DMS53 treated with DMSO at 0.1 percent for 48 hours (cell line): Measurements from ENCODE around the gene PHYKPL.

Experiments
- DNase-seq: peaks from one replicate; lab custom pipeline; 2025; ENCODE audit not compliant: unreplicated experiment; lab: John Stamatoyannopoulos, UW

The PHYKPL gene

DNA sequence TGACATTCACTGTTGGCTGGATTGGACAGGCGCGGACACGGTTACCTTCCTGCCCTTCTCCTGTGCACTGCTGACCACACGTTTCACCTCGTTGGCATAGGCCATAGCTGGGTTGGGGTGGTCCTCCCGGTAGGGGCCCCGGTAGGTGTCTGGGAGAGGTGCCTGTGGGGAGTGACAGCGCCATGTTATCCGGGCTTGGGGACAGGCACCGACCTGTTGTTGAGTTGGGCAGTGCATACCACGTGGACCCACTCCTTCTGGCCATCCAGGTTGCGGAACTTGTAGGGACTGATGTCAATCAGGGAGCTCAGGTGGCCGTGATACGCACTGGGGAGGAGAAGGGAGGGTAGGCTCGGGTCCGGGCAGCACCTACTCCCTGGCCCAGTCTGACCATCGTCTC lies 8.2 kb downstream of the PHYKPL start:
- DNase-seq, result no peak

DNA sequence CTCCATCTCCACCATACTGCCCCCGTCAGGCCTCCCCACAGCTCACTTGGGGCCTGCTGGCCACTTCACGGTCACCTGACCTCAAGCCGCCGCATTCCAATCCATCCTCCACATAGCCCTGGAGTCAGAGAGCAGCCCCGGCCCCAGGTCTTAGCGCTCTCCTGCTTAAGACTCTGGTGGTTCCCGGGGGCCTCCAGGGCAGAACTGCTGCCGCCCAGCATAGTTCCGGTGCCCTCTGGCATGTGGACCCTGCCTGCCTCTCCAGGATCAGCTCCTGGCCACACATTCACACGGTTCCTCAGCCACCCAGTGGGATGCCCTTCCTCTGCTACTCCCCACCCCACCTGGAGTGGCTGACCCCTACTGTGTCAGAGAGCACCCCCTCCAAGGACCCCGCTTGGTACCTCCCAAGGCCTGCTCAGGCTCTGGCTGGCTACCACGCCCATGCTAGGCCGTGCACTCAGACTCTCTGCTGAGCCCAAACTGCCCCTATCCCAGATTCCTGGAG lies 8.7 kb downstream of the PHYKPL start:
- DNase-seq, result no peak

DNA sequence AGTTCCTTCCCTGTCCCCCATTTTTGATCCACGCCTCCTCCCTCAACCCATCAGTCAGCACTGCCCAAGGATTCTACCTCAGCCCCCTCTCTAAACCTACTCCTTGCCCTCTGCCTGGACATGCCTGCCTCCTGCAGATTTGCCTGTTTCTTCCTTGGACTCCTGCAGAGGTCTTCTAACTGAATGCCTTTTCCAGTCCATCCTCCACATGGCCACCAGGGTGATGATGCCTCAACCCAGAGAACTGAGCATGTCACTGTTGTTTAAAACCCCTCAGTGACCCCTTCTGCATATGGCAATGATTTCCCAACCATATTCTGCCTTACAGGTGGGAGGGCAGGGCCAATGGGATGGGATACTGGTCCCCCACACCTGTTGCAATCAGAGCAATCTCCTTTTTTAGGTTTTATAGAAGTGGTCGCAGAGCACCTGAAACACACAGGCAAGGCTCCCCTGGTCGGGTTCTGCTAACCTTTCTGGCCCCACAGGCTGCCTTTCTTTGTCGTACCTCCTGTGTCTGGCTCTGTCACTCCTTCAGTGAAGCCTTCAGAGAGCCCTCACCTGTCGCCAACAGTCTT lies 9.3 kb downstream of the PHYKPL start:
- DNase-seq, result no peak

DNA sequence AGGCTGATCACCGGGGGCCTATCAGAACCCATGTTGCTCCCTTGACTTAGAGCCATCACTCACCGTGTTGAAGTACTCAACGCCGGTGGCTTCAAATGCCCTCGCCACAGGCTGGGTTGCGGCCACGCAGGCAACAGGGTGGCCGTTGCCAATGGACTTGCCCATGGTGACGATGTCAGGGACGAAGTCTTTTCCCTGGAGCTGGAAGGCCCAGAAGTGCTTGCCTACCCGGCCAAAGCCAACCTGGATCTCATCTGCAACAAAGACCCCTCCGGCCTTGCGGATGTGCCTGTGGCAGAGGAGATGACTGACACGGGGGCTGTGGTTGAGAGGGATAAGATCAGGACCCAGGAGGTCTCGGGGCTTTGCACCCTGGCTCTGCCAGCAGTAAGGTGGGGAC lies 10.3 kb downstream of the PHYKPL start:
- DNase-seq, result no peak

DNA sequence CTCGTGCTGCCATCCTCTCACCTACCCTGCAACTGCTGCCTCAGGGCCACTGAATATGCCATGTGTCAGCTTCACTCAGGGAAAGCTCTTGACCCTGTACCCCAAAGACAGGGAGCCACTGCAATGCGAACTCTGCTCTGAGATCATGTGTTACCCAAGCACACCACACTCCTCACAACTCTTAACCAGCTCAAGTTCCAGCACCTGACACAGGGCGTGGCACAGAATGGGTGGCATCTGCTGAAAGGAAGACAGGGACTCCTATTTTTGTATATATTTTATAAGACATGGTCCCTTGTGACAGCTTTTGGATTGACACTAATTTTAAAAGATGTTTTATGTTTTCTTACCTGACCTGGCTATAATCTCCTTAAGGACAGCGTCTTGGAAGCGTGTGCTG lies 10.7 kb downstream of the PHYKPL start:
- DNase-seq, result no peak

DNA sequence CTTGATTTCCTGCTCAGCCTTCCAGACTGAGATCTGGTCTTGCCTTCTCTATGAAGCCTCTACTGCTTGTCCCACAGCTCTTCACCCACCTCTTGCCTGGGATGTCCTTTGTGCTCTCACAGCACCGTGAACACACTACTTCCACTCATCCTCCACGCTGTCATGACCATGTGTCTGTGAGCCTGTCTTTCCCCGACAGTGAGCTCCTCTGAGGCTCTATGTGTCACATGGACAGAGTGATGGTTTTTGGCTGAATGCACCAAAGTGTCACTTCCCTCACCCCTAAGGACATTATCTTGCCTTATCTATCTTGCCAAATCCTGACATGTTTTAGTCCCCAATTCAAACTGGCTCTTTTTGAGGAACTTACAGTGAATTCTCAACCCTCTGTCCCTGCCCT lies 11.3 kb downstream of the PHYKPL start:
- DNase-seq, result no peak

DNA sequence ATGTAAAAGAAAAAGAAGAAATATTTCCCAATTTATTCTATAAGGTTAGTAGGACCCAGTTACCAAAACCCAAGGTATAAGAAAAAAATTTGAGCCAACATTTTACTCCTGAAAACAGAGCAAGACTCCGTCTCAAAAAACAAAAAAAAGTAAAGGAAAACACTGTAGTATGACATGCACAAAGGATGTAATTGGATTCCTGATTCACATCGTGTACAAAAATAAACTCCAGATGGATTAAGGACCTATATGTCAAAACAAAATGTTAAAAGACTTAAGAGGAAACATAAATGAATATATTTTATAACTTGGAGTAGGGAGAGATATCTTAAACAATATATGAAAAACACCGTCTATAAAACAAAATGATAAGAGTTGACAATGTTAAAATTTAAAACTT lies 13.8 kb downstream of the PHYKPL start:
- no peak for DNase-seq

DNA sequence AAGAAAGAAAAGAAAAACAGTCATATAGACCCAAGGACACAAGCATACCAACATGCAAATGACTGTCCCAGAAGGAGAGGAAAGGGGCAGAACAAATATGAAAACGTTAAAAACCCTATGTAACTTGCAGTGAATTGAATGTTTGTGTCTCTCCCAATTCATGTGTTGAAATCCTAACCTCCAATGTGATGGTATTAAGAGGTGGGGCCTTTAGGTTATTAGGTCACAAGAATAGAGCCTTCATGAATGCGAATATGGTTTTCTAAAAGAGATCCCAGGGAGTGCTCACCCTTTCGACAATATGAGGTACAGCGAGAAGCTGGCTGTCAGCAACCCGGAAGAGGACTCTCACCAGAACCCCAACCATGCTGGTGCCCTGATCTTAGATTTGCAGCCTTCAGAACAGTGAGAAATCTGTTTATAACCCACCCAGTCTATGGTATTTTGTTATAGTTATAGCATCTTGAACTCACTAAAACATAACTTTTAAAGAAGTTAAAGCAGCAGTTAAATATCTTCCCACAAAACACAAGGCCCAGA lies 14.3 kb downstream of the PHYKPL start:
- DNase-seq, result no peak

DNA sequence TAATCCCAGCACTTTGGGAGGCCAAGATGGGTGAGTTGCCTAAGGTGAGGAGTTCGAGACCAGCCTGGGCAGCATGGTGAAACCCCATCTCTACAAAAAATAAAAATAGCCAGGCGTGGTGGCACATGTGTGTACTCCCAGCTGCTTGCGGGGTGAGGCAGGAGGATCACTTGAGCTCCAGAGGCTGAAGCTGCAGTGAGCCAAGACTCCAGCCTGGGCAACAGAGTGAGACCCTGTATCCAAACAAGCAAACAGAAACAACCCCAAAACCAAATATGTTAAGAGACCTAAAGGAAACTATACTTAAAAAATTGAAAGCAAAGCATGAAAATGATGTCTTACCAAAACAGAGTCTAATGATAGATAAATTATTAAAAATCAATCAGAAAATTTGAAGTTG lies 15.8 kb downstream of the PHYKPL start:
- no peak for DNase-seq

DNA sequence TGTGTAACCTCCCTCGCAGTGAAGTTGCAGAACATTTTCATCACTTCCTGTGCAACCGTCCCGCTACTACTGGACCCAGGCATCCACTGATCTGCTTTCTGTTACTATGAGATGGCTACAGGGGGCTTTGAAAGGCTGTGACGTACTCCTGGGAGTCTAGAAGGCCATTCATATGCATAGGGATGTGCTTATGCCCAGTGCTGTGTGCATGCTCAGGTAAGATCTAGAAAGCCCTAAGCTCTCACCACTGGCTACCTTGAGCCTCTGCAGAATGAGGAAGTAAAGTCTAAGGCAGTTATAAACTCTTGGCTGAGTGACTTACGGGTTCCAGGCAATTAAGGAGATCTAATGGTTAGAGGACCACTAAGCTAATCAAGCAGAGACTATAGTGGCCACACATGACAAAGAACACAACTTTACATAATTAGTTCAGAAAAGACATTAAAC lies 16.5 kb downstream of the PHYKPL start:
- no peak for DNase-seq

DNA sequence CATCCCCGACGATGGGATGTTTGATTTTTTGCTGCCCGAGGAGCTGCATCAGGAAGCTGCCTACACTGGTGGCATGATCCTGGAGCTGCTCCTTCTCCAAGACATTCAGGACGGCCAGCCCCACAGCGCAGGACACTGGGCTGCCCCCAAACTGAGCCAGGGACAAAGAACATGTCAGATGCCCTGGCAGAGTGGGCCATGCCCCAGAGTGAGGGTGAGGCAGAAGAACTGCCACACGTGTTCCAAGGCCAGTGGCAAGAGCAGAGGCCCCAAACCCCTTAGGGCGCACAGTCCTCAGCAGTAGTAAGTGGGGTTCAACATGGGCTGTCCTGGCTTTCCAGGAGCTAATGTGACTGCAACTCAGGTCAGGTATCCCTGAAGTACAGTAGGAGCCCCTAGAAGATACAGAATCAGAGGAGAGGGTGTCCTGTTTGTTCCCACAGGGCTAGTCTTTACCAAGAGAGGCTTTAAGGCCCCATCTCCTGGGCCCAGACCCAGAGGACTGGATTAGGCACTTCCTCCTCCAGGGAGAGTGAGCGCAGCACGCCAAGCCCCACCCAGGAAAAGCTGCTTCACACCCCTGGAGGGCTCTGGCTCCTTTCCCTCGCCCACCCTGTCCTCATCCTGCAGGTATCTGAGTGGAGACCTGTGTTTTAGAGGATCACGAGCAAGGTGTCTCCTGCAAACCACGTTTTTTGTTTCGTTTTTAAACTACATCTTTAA lies 17.2 kb downstream of the PHYKPL start:
- DNase-seq, result no peak

DNA sequence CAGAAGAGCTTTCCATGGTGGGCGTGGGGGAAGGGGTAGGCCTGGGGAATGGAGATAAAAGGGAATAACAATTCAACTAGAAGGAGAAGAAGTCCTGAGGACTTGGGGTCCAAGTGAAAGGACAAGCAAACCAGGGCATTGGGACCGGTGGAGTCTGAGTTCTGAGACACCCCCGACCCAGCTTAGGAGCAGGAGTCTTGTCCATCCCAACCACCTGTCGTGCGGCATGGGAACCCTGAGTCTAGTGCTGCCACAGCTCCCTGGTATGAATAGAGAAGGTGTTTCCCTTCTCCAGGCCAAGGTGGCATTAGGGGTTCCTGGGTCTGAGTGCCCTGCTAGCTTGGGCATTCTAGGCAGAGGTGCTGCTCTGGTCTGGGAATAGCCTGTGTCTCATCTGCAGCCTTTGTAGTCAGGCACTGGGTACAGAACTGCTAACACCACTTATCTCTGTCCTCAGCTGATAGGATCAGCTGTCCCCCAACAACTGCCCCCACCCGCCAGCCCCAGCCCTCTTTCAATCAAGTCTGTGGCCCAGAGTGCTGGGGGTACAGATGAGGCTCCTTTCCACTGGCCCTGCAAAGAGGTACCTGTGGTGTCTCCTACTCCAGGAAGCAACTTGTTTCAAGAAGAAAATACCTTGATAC lies 18.3 kb downstream of the PHYKPL start:
- no peak for DNase-seq

DNA sequence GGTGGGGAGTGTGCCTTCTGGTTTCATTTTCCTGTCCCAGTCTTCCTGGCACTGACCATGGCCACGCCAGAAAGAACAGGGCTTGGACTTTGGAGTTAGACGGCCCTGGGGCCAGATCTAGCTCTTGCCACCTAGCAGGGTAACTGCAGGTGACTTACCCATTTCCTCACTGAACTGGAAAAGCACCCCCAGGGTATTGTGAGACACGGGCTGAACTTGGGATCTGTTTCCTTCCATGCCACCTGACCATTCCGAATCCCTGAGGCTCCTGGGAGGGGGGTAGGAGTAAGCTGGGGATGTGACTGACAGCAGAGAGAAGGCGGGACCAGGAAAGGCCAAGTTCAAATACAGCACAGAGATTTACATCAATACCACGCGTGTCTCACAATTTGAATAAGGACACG lies 18.9 kb downstream of the PHYKPL start:
- no peak for DNase-seq

DNA sequence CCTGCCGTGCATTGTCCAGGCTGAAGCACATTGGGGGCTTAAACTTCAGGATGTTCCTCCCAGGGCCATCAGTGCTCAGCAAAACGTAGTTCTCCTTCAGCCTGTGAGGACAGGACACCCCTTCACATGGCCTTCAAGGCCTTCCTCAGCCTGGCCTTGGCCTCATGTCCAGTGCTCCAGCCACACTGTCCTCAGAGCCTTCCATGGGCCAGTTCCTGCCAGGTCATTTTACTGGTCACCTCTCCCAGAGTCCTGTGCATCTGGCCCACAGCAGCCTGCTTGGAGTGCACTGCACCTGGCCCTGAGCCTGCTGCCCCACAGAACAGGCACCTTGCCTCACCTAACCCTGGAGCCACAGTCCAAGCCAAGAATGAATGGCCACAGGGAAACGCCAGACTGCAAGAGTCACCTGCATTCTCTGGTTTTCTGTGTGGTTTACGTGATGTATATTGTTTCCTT lies 19.6 kb downstream of the PHYKPL start:
- DNase-seq, result no peak

DNA sequence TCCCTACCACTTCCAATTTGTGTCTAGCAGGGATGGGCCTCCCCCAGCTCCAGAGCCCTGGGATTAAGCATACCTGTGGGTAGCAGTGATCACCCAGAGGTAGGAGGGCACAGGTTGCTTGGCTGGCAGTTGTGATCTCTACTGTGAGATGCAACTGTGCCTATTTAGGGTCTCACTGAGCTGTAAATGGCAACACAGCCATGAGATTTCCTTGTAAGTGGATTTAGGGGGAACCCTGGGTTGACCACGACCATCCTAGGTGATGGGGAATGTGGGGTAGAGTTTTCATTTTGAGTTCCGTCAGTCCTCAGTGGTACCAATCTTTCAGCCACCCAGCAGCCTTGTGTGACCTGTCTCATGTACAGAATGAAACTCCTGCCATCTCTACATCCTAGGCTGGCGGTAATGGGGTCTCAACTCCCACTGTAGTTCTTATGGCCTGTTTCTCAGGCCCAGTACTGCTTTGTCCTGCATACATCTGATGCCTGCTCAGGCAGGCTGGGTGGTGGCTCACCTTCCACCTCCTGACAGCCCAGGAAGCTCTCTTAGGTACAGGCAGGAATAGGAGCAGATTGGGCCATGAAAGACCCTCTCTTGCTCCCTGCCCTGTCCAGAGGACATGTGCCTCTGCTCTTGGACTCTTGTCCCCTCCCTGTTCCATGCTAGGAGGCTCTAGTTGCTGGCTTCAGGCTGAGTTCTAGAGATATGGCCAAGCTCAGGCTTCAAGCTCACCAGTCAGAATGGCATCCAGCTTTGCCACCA lies 20.2 kb downstream of the PHYKPL start:
- DNase-seq, result no peak

DNA sequence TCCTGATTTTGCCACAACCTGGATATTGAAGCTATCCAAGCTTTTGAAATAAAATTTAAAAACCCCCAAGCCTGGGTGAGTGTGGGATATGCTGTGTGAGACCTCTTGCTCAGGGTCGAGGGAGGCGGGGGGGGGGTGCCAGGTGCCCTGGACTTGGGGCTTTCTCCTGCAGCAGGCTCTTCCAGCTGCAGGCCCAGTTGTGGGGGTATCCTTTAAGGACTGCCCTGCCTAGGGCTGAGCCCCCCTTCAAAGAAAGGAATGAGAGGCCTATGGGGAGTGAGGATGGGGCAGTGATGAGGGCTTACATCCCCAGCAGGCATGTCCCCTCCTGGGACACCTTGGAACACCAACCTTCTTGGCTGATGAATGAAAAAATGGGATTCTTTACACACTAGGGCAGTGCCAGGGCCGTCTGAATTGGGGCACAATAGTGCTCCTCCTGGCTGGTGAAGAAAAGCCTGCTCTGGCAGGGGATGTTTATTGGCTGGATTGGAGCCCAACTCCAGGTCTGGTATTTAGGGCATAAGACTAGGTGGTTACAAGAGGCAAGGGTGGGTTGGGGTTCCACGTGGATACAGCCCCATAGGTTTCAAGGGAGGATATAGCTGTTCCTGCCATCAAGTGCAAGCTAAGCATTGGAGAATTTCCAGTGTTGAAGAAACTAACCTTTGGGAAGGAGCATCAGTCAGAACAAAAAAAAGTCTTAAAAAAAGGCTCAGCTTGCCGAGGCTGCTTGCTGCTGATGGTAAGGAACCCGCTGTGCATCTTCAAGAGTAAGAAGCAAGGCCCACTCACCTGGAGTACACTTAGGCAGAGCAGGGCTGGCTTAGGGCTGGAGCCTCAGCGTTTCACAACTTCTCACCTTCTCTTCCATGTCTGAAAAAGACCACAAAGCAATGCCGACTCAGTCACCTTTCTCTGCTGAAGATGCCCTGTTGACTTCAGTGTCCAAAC lies 21.2 kb downstream of the PHYKPL start:
- no peak for DNase-seq

DNA sequence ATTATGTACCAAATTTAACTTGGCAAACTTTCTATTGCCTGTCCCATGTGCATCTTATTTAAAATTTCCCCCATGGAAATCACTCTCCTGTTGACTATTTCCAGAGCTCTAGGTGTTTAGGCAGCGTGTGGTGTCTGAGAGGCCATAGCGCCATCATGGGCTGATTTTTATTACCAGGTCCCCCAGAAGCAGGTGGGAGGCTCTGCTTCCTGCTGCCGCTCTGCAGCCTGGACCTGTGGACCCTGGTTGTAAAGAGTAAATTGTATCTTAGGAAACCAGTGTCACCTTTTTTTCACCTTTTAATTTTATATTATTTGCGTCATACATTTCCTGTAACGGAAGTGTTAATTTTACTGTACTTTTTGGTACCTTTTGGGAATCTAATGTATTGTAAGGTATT lies 21.9 kb downstream of the PHYKPL start:
- DNase-seq, result no peak

DNA sequence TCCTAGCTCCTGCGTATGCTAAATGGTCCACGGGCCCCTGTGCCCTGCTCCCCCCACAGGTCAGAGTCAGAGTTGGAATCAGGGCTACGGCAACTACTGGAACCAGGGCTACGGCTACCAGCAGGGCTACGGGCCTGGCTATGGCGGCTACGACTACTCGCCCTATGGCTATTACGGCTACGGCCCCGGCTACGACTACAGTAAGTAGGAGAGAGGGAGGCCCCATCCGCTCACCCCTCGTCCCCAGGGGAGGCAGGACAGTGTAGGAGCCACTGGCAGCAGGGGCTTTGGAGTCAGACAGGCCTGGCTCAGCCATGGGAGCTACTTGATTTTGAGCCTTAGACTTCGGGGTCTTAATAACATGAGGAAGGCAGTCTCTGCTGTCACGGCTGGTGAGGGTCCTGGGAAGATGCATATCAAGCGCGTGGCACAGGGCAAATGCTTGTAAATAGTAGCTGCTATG lies 22.5 kb downstream of the PHYKPL start:
- DNase-seq, result no peak

DNA sequence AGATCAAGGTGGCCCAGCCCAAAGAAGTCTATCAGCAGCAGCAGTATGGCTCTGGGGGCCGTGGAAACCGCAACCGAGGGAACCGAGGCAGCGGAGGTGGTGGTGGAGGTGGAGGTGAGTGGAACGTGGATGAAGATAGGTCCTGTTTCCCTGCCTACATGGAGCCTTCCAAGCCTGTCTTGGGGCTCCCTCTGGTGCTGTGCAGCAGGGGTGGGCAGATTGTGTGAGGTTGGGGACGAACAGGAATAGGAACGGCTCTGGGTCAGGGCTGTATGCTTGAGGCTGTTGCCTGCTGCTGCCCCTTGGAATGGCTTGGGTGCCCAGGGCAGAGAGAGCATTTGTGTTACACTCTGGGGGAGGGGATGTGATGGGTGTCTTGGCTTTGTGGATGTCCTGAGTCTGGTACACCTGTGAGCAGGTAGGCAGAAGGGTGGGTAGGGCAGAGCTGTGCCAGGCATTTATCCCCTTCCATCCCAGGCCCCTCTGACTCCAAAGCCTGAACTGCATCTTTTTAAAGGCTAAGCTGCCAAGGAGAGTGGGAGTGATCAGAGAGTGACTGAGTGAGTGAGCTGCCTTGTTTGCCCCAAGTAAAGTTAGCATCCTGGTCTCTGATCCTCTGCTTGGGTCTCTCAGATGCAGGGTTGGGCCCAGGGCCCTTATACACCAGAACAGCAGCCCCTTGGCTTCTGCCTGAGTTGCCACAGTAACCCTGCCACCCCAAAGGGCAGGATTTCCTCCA lies 23.1 kb downstream of the PHYKPL start:
- DNase-seq, result no peak
